HFF-Myc (cell line): ENCODE data around the gene DAB2.

Experiments
- DNase-seq: peaks from one replicate; pipeline ENCODE4 v3.0.0-alpha.2; 2011; ENCODE audit warnings: low read depth; ENCODE audit errors: extremely low read depth
- H3K4me3 ChIP-seq: replicated peaks from 2 replicates; pipeline ENCODE4 v1.5.1; 2011; ENCODE audit warnings: low read depth, mild to moderate bottlenecking, control low read depth, low read length
- CTCF ChIP-seq: IDR thresholded peaks from 2 replicates; pipeline ENCODE4 v1.5.1; 2012; ENCODE audit warnings: mild to moderate bottlenecking, low read depth, low read length, control low read depth; ENCODE audit errors: missing control alignments

The DAB2 gene

DNA sequence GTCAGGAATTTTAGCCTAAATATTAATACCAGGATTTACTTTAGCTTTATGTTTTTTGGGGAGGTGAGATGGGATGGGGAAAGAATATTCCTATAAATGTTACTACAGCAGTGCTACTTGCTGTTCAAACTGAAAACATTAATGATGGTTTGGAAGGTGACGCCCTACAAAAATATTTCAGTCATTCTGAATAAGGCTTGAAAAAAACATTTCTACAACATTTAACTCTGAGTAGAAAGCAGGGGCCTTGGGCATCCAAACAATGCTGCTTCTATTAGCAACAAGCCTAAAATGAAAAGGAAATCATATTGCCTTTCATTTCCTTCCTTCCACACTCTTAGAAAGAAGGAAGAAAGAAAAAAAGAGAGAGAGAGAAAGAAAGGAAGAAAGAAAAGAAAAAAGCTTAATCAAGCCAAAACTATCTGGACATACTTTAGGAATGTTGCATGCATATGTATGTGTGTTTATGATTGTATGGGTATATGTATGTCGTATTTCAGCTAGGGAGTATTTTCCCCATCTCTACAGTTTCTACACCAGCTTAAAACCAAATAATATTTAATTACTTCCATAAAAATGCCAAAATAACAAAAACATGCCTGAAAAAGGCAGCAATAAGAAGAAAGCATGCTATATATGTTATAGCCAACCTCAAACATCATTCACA is 16.3 kb upstream of the DAB2 start:
- no peak for TF ChIP-seq CTCF
- H3K4me3 ChIP-seq: no peak overlapping the region
- DNase-seq: no peak

DNA sequence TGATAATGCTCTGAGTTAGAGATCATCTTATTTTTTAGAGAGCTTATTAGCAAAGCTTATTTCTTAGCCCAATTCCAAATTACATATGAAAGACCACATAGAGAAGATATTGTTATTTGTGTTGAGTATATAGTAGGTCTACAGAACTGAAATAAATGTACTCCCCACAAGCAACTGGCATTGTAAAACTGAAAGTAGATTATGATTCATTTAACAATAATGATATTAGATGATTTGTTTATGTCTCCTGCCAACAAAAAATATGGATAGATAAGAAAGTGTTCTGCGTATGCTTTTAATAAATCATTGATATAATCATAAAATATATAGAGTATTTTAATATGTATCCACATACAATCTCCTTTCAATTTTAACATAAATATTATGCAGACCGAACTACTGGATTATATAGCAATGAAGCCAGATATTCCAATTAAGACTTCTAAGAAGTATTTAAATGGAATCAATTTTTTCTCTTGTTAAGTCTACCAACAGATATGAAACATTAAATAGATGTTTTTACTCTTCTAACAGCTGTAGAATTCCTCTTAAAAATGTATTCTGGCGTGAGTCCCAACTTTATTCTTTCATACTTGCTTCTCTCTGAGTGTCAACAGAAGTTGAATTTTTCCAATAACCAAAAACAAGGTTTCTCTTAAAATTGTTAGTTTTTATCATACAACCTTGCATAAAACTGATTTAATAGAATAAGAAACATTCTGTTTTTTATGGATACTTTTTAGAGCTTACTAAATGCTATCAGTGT is 15.6 kb upstream of the DAB2 start:
- DNase-seq: no peak
- H3K4me3 ChIP-seq: no peak overlapping the region
- no peak for TF ChIP-seq CTCF

DNA sequence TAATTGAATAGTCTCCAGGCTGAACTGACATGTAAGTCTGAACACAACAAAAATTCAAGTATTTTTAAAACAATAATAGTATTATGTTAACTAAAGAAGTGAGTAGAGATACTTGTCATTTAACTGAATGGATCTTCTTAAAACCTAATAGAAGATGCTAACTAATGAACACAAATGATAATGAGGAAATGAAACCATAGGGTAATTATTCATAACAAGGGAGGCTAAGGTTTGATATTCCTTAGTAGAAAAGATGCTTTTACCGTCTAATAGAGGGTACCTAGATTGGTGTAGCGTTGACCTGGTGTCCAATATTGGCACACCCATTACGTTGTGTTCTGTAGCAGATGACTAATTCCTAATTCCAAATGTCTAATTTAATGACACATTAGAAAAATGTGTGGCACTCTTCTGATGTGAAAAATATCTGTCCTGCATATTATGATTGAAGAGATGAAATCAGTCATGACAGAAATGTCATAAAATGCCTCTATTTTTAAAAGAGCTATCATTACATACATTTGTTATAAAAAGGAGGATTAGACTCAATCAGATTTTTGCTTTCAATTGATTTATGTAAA is 14.9 kb upstream of the DAB2 start:
- no peak for TF ChIP-seq CTCF
- no peak for DNase-seq
- H3K4me3 ChIP-seq: no peak overlapping the region

DNA sequence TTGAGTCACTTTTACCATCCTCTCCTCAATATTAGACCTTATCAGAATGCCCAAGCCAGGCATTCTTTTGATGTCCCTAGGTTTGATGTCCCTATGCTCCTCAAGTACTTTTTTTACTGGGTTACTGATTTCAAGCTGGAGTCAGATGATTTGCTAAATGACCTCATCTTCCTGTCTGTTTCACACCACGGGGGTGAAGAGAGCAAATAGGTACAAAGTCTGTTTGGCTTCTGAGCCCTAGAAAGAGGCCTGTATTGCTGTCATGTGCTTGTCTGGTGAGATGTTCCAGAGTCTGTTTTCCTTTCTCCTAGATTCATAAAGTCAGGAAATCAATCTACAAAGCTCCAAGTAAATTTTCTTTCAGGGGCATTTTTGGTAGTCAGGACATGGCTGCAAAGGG is 12.7 kb upstream of the DAB2 start:
- no peak for DNase-seq
- TF ChIP-seq CTCF: no peak
- no peak overlapping the region for H3K4me3 ChIP-seq

DNA sequence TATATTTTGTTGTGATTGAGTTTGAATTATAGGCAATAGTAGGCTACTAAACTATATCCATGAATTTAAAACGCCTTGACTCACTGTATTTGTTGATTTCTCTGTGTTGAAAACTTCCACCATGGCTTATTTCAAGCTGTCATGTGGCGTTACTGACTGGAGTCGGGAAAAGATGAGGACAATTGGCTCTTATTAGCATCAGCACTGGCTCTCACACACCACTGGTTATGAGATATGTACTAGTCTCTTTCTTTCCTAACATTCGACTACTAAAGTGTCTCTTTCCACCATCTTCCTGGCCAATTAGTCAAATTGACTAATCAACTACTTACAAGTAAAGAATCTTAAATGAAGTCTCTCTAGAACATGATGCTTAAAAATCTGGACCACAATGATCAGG is 9.1 kb upstream of the DAB2 start:
- H3K4me3 ChIP-seq: no peak overlapping the region
- DNase-seq: no peak

More for the DNA sequence above, 9.1 kb upstream of the DAB2 start:
- no peak for TF ChIP-seq CTCF
